Breast epithelium (tissue), 3 donors: Measurements from ENCODE around the gene SLC17A6.

Experiments used
- CTCF ChIP-seq, 3 donors: fragments of 450-650 bp; IDR thresholded peaks; one replicate each; pipeline ENCODE4 v1.5.1; 2016 to 2017; ENCODE audit warnings: antibody characterized with exemption in 3 of 3, mild to moderate bottlenecking in 3 of 3, moderate library complexity in 3 of 3
- POLR2A ChIP-seq: fragments of 450-650 bp; IDR thresholded peaks from one replicate; pipeline ENCODE4 v1.6.1; 2016; ENCODE audit warnings: antibody characterized with exemption, mild to moderate bottlenecking, moderate library complexity

- TF ChIP-seq CTCF (IDR thresholded peaks at IDR 0.05): no peak
- no peak for TF ChIP-seq POLR2A
Measured at GRCh38 chr11:22405377-22405776, 67.2 kb downstream of the SLC17A6 start.
